Lower lobe of right lung (tissue), 2 donors: ENCODE data around the gene CMTM7. TPM values are rescaled to one million over a fixed set of nuclear protein-coding genes. Genes with fewer than 3 reads are reported as not detected.

Experiments used
- ATAC-seq, 2 donors: fragments of 200-7000 bp; cut with Tn5 transposase; one replicate each; pipeline ENCODE4 v1.9.1; 2020 to 2022; ENCODE audit warnings: mild to moderate bottlenecking in 2 of 2, moderate library complexity in 2 of 2
- DNase-seq: peaks from one replicate; pipeline ENCODE4 v3.0.0-alpha.2; 2020
- H3K27ac ChIP-seq: fragments of 200-600 bp; one replicate; pipeline ENCODE4 v1.8.0; 2022
- H3K27me3 ChIP-seq: fragments of 200-600 bp; one replicate; pipeline ENCODE4 v1.8.0; 2022; ENCODE audit warnings: low read depth
- H3K36me3 ChIP-seq: fragments of 200-600 bp; one replicate; pipeline ENCODE4 v1.8.0; 2022; ENCODE audit warnings: mild to moderate bottlenecking
- H3K4me1 ChIP-seq: fragments of 200-600 bp; one replicate; pipeline ENCODE4 v1.8.0; 2022
- H3K4me3 ChIP-seq: fragments of 200-600 bp; one replicate; pipeline ENCODE4 v1.8.0; 2022; ENCODE audit warnings: mild to moderate bottlenecking
- H3K9me3 ChIP-seq: fragments of 200-600 bp; one replicate; pipeline ENCODE4 v1.8.0; 2022
- intact Hi-C: fragments of 100-400 bp; cut with DNase I; formaldehyde crosslinking; loops from one replicate; pipeline ENCODE4 v1.11.0; 2022
- total RNA-seq: library from RNA; stranded (reverse); fragmentation: NEBNext Ultra II Directional; extraction: Animal tissue kit (Norgen Biotek cat#: 25700); gene quantifications from one replicate; pipeline ENCODE4 v1.2.1, GENCODE V29; 2021
- TF ChIP-seq, protein P1 (sequence below): fragments of 200-600 bp; IDR thresholded peaks from one replicate; pipeline ENCODE4 v1.8.0; 2022; ENCODE audit warnings: antibody characterized with exemption, mild to moderate bottlenecking
- donor health status: DM: no; HTN: yes; CAD: no; lungs with severe emphysema.

Gene CMTM7
- total RNA-seq, 1 donor from 2014 or later: 49.9 TPM

- ATAC-seq: no peak
- Histone ChIP-seq H3K9me3 (no peaks in the 10 kb centered on the region), H3K27ac (no peak overlapping the region), H3K4me3 (no peak overlapping the region), H3K27me3 (no peaks in the 10 kb centered on the region), H3K36me3 (peaks cover 36% of the 10 kb centered on the region), H3K4me1 (peaks cover 13% of the 10 kb centered on the region)
- TF ChIP-seq, protein P1, sequence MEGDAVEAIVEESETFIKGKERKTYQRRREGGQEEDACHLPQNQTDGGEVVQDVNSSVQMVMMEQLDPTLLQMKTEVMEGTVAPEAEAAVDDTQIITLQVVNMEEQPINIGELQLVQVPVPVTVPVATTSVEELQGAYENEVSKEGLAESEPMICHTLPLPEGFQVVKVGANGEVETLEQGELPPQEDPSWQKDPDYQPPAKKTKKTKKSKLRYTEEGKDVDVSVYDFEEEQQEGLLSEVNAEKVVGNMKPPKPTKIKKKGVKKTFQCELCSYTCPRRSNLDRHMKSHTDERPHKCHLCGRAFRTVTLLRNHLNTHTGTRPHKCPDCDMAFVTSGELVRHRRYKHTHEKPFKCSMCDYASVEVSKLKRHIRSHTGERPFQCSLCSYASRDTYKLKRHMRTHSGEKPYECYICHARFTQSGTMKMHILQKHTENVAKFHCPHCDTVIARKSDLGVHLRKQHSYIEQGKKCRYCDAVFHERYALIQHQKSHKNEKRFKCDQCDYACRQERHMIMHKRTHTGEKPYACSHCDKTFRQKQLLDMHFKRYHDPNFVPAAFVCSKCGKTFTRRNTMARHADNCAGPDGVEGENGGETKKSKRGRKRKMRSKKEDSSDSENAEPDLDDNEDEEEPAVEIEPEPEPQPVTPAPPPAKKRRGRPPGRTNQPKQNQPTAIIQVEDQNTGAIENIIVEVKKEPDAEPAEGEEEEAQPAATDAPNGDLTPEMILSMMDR: no peak
- DNase-seq: no peak
- intact Hi-C loops: no loop called here
Measured at GRCh38 chr3:32449691-32450090, 58.0 kb downstream of the CMTM7 start.

- TF ChIP-seq, protein P1: no peak
- DNase-seq: no peak
Measured at GRCh38 chr3:32450426-32450825, 58.8 kb downstream of the CMTM7 start.

GRCh38 chr3:32450992-32451659, 59.5 kb downstream of the CMTM7 start:
- intact Hi-C loops: no loop called here
- TF ChIP-seq, protein P1: no peak
- ATAC-seq (no peak), DNase-seq (no peak)
- Histone ChIP-seq H3K4me3 (no peak overlapping the region), H3K4me1 (peaks cover 13% of the 10 kb centered on the region), H3K27ac (no peak overlapping the region), H3K27me3 (no peaks in the 10 kb centered on the region), H3K9me3 (no peaks in the 10 kb centered on the region), H3K36me3 (peaks cover 45% of the 10 kb centered on the region)

More at GRCh38 chr3:32450426-32450825, 58.8 kb downstream of the CMTM7 start:
- Histone ChIP-seq H3K9me3 (no peaks in the 10 kb centered on the region), H3K4me1 (peaks cover 13% of the 10 kb centered on the region), H3K4me3 (no peak overlapping the region), H3K27me3 (no peaks in the 10 kb centered on the region), H3K36me3 (peaks cover 41% of the 10 kb centered on the region), H3K27ac (no peak overlapping the region)
- intact Hi-C loops: no loop called here
- no peak for ATAC-seq

DNA sequence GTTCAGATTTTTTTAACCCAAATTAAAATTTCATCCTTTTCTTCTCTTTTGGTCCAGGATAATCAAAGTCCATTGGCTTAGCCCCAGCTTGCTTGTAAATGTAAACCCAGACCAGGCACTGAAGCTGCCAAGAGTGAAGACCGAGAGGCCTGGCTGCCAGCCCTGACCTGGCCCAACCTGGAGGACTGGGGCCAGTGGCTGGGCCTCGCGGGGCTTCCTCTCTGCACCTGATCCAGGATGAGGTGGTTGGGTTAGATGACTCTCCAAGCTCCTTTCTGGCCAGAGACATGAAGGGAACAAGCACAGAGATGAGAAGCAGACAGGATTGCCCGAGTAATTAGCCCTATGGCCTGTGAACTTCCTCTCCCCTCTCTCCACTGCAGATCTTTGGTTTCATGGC, 60.4 kb downstream of the CMTM7 start:
- no peaks in the 10 kb centered on the region for H3K9me3 ChIP-seq
- DNase-seq (no peak), ATAC-seq (no peak)
- no peak overlapping the region for H3K27ac ChIP-seq
- H3K27me3 ChIP-seq: no peaks in the 10 kb centered on the region
- H3K36me3 ChIP-seq: peaks cover 45% of the 10 kb centered on the region
- intact Hi-C loops: no loop called here
- no peak overlapping the region for H3K4me3 ChIP-seq
- H3K4me1 ChIP-seq: peaks cover 14% of the 10 kb centered on the region
- TF ChIP-seq, protein P1: no peak

- Histone ChIP-seq H3K4me1 (peaks cover 25% of the 10 kb centered on the region), H3K27ac (no peak overlapping the region), H3K9me3 (no peaks in the 10 kb centered on the region), H3K36me3 (peaks cover 45% of the 10 kb centered on the region), H3K27me3 (no peaks in the 10 kb centered on the region), H3K4me3 (no peak overlapping the region)
- intact Hi-C loops: no loop called here
- DNase-seq: no peak
- no peak for ATAC-seq
- TF ChIP-seq, protein P1: no peak
Measured at GRCh38 chr3:32453346-32453745, 61.7 kb downstream of the CMTM7 start.
